NCI-H1092 treated with DMSO at 0.1 percent for 48 hours (cell line): ENCODE measurements around the gene KCNAB2.

Experiments
- DNase-seq: peaks from one replicate; lab custom pipeline; 2025; lab: John Stamatoyannopoulos, UW

KCNAB2 gene

DNA sequence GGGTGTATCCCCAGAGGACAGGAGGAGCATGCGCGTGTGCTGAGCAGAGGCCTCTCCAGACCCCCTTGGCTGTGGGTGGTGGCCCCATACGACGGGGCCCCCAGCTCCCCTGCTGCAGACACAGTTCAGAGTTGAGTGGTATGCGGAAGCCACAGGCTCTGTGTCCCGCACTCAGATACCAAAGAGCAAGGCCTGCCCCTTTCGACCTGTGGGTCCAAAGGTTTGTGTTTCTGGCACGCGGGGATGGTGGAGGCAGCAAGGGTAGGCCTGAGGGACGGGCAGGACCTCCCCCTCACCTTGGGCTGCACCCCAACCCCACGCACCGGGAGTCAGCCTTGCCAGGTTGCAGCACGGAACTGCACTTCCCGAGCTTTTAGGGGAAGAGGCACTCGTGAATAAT, at the start of gene KCNAB2:
Gene KCNAB2 (plus strand): TSS at position 328 of the 400 bp plus-strand sequence. CDS start 5,649 bp downstream, outside the sequence.
- DNase-seq, result no peak

DNA sequence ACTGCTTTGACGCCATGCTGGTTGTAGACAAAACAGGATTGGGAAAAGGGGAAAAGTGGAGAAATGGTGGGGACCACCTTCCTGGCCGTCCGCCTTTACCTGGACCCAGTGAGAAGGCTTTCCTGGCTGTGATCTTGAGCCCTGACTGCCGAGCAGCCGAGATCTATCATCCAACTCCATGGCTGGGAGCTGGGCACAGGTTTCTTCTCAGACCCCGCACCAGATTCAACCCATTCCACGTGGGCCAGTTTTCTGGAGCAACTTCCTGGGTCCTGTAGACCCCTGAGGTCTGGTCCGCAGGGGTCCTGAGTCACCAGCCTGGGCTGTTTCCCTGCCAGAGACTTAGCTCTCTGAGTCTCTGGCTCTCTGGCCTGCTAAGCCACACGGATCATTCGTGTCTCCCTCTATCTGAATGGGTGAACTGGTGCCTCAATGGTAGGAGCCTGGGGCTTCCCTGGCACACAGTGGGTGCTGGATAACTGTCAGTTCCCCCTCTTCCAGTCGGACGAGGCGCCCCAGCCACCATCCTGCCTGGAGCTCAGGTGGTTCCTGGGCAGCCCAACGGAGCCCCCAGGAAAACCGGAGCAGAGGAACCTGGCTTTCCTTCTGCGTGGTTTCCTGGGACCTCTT, 48.9 kb upstream of the KCNAB2 start:
- no peak for DNase-seq

DNA sequence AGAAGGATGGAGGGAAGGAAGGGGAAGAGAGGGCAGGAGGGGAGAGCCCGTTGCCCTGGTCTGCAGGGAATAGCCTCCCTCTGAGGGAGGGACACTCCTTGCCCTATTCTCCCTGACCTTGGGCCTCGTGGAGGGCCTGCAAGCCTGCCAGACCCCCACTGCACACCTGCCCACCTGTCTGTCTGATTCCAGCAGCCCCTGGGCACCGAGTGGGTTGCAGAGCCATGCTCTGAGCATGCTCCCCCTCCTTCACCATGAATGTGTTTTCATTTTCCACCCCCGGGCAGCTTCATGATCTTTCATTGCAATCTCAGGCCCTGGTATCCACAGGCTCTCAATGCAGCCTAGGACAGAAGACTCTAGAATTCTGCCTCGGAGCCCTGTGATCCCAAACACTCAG, 48.4 kb upstream of the KCNAB2 start:
- no peak for DNase-seq

DNA sequence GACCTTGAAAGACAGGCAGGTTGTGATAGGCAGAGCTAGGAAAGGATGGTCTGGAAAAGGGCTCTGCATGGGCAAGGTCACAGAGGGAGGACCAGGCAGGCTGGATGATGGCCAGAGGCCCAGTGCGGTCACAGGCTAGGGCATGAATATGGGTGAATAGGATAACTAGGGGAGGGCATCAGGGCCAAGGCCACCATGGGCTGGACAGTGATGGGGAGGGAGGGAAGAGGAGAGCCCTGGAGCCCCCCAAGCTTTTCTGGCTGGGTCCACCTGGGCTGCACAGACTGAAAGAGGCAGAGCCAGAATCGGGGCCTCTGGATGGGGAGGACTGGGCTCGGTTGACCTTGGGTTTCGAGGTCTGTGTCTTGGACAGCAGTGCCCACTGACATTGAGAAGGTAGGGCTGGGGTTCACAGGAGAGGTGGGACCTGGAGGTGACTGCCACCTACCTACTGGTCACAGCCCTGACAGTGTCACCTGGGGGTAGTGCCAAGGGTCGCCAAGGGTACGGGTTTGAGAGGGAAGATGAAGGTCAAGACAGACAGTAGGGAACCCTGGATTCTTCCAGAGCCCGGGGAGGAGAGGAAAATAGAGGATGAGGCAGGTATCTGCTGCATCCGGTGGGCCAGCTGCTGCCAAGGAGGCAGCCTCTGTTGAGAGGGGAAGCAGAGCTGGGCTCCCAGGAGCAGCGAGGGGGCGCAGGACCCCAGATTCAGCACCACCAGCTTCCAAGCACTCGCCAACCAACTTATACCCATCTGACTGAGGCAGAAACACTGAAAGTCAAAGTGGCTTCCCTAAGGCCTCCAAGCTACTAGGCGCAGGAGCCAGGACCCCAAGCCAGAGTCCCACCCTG, 47.4 kb upstream of the KCNAB2 start:
- no peak for DNase-seq

DNA sequence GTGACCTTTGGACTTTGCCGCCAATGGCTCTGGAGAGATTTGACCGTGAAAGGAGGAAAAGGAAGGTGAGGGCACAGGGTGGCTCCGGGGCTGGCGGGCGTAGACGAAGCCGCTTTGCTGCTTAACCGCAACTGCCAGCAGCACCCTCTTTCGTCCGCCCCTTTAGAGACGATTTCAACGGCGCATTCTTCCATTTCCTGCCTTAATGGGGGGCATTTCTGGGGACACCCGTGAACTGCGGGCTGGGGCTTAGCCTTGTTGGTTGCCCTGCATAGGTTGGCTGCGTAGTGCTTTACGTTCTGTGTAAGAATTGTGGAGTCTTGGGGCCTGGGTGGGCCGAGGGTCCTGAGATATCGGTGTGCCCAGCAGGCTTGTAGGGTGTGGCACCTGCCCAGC, 46.8 kb upstream of the KCNAB2 start:
- no peak for DNase-seq

DNA sequence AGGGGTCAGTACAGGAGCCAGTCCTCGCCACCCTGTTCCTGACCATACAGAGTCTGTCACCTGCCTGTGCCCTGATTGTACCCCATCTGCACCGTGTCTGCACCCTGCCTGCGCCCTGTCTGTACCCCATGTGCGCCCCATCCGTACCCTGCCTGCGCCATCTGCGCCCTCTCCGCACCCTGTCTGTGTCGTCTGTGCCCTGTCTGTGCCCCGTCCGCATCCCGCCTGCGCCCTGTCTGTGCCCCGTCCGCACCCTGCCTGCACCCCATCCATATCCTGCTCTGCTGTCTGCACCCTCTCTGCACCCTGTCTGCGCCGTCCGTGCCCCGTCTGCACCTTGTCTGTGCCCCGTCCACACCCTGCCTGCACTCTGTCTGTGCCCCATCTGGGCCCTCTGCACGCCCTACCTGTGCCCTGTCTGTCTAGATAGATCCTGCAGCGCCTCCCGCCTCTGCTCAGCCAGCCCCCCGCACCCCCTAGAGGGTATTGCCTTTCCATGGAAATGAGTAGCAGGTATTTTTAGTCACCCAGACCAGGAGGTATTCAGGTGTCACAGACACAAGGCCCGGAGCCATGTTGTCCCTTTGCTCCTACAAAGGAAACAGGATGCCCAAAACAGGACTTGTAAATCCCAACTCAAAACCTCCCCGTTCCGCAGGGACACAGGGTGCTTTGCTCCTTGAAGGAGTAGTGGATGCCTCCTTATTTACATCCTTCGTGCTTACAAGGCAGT, 45.8 kb upstream of the KCNAB2 start:
- DNase-seq, result no peak

DNA sequence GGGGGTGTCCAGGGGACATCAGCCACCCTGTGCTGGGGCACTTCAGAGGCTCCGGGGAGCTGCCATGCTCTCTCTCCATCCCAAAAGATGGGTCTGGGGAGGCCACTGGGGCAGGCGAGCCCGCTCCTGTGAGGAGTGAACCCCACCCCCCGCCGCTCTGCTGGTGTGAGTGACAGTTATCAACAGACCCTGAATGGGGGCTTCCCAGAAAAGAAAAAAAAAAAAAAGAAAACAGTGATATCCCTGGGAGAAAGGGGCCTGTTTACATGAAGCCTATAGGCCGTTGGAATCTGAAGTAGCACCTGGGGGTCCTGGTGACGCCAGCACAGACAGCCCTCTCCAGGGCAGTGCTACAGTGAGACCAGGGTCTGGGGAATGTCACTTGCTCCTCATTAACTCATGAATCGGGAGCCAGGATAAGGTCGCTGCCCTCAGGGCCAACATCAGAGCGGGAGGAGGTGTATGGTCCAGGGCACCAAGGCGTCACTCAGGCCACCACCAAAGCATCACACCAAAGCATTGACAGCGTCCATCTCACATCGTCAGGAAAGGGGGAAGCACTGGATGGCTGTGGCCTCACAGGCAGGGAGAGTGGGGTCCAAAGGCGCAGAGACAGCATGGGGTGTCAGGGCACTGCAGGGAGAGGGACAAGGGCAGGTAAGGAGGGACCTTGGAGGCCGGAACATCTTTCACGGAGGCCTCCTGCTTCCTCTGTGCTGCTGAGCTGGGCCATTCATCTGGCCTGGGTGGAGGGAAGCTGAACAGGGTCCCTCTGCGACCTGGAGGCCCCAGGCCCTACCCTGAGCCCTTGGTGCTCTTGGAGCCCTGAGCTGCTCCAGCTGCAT, 45.0 kb upstream of the KCNAB2 start:
- DNase-seq, result no peak

DNA sequence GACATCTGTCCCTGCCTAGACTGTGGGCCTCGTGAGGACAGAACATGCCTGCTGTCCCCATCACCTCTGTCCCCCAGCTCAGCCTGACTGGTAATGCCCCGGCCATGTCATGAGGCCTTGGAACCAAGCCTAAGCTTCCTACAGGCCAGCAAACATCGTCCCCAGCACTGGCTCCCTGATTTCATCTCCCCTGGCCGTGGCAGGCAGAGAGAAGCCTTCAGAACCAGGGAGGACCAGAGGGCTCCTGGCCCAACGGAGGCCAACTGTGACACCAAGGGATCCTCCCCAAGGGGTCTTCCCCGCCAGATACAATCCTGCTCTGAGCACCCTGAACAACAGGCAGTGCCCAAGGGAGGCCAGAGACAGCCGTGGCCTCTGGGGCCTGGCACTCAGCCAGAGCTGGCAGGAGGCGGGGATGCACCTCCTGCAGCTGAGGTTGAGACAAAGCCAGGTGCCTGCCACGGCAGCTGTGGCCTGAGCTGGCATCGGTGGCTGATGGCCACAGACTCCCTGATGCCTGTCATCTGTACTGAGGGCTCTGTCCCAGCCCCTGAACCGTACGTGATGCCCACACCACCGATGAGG, 43.6 kb upstream of the KCNAB2 start:
- peak; percentile 98 for DNase-seq

DNA sequence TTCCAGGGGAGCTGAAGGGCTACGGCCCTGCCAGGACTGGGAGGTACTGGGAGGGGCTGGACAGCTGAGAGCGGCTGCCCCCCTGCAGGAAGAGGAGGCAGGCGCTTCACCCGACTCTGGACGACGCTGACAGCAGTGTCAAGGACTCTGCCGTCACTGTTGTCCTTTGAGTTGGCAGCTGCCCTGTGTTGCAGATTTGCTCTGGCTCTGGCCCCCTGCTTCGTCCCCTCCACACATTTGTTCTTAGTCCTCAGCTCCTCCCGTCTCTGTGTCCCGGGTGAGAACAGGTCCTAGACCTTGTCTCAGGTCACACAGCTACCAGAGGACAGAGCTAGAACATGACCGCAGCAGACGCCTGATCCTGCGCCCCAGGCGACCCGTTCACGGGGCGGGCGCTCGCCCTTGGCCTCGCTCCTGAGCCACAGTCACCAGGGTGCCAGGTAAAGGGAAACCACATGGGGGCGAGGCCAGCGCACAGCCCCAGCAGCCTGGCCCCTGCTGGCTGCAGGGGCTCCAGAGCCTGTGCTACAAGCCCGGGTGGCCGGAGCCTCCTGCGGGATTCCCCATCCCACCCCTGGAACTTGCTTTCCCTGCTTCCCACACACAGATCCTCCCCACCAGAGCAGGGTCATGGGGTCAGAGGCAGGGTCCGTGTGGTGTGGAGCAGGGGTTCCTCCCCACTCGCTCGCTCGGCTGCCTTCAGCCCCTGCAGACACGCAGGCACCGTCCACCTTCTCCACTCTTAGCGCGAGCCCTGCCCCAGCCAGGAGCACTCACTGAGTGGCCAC, 42.8 kb upstream of the KCNAB2 start:
- DNase-seq, result peak; percentile 97

DNA sequence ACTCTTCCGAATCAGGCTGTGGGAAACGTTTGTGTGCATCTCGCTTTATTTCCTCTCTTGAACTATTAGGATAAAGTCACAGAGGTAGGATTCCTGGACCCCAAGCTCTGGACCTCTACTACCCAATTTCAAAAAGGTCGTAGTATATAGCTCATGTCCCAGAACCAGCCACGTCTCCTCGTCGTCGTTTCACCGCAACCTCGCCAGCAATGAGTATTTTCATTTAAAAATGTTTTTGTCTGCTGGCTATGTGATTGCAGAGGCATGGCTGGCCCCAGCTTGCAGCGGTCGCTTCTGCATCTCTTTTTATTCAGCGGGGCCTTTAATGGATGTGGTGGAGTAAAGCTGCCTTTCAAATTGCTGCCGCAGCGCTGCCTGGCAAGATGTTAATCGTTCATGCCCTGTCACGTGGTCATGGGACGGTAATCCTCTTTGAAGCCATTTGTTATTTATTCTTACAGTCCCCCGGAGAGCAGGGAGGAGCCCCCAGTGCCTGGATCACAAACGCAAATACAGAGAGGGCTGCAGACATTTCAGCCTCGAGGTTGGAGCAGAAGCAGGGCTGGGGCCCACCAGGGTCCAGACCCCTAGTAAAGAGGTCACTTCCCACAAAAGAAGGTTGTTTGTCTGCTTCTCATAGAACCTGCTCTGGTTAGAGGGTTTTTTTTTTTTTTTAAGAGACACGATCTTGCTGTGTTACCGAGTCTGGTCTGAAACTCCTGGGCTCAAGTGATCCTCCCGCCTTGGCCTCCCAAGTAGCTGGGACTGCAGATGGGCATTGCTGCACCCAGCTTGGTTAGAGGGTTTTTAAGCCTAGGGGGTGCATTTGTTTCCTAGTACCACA, 41.9 kb upstream of the KCNAB2 start:
- peak; percentile 96 for DNase-seq

DNA sequence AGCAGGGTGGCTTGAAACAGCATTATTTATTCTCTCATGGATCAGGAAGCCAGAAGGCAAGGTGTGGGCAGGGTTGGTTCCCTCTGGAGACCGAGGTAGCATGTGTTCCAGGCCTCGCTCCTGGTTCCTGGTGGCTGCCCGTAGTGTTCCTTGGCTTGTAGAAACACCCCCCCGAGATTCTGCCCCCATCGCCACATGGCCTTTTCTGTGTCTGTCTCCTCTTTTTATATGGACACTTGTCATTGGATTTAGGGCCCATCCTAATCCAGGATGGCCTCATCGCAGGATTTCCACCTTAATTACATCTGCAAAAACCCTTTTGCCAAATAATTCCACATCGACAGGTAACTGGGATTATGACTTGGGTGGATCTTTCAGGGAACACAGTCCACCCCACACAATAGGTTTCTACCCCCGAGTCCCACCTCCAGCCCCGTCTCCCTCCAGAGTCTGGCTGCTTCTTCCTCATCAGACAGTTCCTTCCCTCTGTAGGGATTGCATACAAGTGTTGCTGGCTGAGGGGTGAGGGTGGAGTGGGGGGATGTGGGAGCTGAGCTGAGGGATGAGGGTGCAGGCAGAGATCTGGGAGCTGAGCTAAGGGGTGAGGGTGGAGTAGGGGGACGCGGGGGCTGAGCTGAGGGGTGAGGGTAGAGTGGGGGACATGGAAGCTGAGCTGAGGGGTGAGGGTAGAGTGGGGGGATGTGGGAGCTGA, 41.1 kb upstream of the KCNAB2 start:
- DNase-seq, result no peak

DNA sequence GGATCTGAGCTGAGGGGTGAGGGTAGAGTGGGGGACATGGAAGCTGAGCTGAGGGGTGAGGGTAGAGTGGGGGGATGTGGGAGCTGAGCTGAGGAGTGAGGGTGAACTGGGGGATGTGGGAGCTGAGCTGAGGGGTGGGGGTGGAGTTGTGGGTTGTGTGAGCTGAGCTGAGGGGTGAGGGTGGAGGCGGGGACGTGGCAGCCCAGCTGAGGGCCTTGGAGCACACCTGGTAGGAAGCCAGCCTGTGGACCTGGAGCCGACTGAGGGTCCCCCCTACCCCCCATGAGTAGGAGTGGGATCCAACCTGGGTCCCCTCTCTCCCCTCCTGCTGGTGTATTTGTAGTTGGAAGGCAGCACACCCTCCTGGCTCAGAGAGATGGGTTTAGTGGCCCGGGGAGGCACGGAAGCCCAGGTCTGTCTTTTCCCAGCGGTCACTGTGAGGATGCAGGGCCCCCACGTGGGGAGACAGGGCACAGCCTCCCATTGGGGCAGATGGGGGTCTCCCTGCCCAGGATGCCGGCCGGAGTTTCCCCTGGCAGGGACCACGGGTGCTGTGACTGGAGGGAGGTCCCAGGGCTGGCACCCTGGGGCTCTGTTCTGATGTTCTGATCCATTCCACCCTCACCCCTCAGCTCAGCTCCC, 40.3 kb upstream of the KCNAB2 start:
- no peak for DNase-seq

DNA sequence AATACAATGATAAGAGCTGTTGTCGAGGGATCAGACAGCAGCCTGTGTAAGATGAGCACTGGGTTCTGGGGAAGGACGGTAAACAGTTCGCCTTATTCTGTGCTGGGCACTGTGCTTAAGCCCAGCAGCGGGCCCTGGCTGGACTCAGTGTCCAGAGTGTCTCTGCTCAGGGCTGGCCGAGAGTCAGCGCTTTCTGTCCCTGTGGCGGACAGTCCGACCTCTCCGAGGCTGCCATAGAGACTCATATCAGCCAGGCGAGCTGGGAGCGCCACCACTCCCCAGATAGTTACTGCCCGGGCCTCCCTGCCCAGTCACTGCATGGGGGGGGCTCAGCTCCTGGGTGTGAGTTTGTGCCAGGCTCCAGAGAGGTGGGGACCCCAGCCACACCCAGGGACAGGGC, 38.8 kb upstream of the KCNAB2 start:
- DNase-seq, result no peak

DNA sequence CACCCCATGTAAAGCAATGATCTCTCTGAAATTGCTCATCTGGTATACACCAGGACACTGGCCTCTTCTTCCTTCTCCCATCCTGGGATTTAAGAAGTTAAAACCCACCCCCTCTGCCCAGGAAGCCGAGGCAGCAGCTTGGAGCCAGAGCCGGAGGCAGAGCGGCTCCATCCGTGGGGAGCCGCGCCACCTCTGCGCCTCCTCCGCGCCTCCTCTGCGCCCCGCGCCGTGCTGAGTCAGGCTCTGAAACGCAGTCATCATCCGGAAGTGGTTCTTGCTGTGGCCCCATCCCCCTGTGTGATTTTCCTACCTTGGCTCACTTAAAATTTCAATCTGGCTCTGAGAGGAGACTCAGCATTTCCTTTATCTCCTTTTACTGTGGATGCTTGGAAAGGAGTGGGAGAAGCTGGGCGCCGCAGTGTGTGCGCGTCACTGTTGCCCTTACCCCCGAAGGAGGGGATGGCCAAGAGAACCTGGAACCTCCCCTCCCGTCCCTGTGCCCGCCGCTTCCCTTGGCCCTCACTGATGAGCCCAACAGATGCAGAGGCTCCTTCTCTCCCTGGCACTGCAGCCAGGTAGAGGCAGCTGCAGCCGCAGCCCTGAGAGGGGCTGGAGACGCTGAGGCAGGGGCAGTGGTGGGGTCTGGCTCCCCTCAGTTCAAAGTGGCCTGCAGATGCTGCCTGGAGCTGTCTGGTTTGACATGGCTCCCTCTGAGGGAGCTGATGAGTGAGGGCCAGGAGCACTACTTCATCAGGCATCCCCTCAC, 38.2 kb upstream of the KCNAB2 start:
- no peak for DNase-seq

DNA sequence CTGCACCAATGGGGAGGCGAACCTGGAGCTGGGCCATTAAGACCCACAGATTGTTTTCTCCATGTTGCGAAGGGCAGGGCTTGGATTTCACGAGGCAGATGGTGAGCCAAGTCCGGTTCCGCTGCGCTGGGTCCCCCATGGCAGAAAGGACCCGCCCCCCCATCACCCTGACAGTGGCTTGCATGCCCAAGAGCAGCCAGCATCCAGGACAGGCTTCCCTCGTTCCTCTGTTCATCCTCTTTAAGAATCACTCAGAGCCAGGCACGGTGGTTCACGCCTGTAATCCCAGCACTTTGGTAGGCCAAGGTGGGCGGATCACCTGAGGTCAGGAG, 37.6 kb upstream of the KCNAB2 start:
- DNase-seq, result no peak

DNA sequence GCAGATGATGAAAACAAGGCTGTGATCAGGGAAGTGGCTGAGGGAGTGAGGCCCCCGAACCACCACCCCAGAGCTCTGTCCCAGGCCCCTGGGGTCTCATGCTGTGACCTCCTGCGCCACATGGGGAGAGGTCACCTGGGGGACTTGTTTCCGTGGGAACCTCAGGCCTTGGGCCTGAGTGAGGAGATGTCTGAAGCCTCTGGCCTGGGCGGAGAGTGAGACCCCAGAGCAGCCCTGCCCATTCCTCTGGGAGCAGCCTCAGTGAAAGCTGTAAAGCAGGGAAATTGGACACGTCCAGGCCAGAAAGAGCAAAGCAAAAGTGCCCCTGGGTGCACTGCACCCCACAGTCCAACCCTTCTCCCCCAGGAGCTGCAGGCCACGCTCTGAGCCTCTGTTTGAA, 37.0 kb upstream of the KCNAB2 start:
- no peak for DNase-seq

DNA sequence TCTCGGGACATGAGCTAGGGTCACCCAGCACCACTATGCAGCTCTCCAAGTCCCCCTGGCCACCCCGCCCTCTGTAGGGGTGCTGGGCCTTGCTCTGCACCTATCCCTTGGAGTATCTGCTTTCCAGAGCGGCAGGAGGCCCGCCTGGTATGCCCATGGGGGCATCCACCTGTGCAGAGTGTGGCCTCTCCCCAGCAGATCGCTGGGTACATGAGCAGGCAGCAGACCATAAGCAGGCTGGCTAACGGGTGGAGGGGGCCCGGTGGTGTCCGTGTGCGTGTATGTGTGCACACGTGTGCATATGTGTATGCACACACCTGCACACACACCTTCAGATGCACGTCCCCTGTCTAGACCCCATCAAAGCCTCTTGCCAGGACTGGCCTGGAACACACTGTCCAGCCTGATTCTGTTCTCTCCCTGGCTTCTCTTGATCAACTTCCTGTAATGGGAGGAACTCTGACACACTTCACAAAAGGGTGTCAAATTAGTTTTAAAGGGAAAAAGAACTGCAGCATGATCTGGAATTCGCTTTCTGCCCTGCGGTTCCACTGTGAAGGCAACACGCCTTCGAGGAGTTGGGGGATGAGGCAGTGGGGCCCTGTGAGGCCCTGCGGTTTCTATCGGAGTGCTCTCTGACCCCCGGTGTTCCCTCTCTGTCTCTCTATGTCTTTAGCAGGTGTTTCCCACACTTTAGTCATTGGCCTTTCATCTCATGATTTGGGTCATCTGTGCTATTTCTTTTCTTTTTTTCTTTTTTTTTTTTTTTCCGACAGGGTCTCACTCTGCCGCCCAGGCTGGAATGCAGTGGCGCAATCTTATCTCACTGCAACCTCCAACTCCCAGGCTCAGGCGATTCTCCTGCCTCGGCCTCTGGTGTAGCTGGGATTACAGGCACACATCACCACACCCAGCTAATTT, 36.3 kb upstream of the KCNAB2 start:
- DNase-seq, result no peak
